Chondrocyte (in vitro differentiated cells): ENCODE measurements around the gene PLA2G2D. TPM values are rescaled to one million over a fixed set of nuclear protein-coding genes. Genes with fewer than 3 reads are reported as not detected.

Experiments used
- DNase-seq: peaks from one replicate; pipeline ENCODE4 v3.0.0; 2021; ENCODE audit warnings: mixed read lengths, low spot score
- H3K27ac Mint-ChIP-seq: one replicate; pipeline ENCODE4 v1.8.0; 2021; ENCODE audit warnings: mild to moderate bottlenecking, moderate library complexity, mixed read lengths; ENCODE audit not compliant: unreplicated experiment
- H3K27me3 Mint-ChIP-seq: 2 replicates; pipeline ENCODE4 v1.8.0; 2021; ENCODE audit warnings: low read depth, mixed read lengths
- H3K36me3 Mint-ChIP-seq: 2 replicates; pipeline ENCODE4 v1.8.0; 2021; ENCODE audit warnings: low read depth, mixed read lengths
- H3K4me1 Mint-ChIP-seq: 2 replicates; pipeline ENCODE4 v1.8.0; 2021; ENCODE audit warnings: low read depth, mild to moderate bottlenecking, mixed read lengths
- H3K4me3 Mint-ChIP-seq: one replicate; pipeline ENCODE4 v1.8.0; 2021; ENCODE audit warnings: mild to moderate bottlenecking, moderate library complexity, mixed read lengths; ENCODE audit not compliant: unreplicated experiment
- H3K9me3 Mint-ChIP-seq: 2 replicates; pipeline ENCODE4 v1.8.0; 2021; ENCODE audit warnings: low read depth, mixed read lengths
- CTCF ChIP-seq: fragments of 200-600 bp; sonication (generic); IDR thresholded peaks from 2 replicates; pipeline ENCODE4 v1.5.0; 2021; ENCODE audit warnings: antibody characterized with exemption, mild to moderate bottlenecking, moderate library complexity
- total RNA-seq: library from RNA; stranded (reverse); gene quantifications from 3 replicates; pipeline ENCODE4 v1.2.1, GENCODE V29; 2021

Gene PLA2G2D
- total RNA-seq, 1 donor from 2014 or later = not detected

- H3K36me3 Mint-ChIP-seq = peaks cover 2% of the 10 kb centered on the region
- H3K4me1 Mint-ChIP-seq = peaks cover 4% of the 10 kb centered on the region
- peaks cover 9% of the 10 kb centered on the region for H3K27me3 Mint-ChIP-seq
- DNase-seq = no peak
- no peak overlapping the region for H3K4me3 Mint-ChIP-seq
- no peak overlapping the region for H3K27ac Mint-ChIP-seq
- peaks cover 17% of the 10 kb centered on the region for H3K9me3 Mint-ChIP-seq
- no peak for TF ChIP-seq CTCF
Measured at GRCh38 chr1:20126806-20127440, 7.6 kb upstream of the PLA2G2D start.

DNA sequence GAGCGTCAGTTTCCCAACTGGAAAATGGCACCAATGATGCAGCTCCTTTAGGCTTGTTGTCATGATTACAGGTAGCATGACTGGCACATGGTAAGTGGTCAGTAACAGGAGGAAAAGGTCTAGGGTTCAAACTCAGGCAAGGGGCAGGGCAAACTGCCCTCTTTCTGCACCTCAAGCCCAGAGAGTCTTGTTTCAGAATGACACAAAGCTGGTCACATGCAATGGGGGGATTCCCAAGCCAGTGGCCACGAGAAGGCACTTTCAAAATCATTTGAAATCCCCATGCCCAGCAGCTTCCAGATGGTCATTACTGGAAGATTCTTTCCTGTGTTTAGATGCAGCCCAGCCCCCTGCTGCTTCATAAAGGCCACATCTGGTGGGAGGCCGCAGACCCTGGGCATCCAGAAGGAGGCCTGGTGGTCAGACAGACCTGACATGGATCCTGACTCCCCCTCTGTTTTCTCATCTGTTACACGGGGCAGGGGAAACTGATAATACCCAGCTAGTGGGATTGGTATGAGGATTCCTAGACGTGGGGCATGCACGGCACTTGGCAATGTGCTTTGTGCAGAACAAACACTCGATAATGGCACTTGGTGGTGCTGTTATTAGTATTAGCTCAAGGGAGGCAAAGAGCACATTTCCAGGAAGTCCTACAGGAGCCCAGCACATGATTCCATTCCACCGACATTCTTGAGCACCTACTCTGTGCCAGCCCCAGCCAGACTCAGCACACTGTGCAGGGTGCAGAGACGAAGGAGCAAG, 6.9 kb upstream of the PLA2G2D start:
- no peak overlapping the region for H3K27ac Mint-ChIP-seq
- H3K27me3 Mint-ChIP-seq = peaks cover 13% of the 10 kb centered on the region
- no peak overlapping the region for H3K4me3 Mint-ChIP-seq
- H3K4me1 Mint-ChIP-seq = peaks cover 4% of the 10 kb centered on the region
- TF ChIP-seq CTCF = no peak
- H3K36me3 Mint-ChIP-seq = peaks cover 2% of the 10 kb centered on the region
- H3K9me3 Mint-ChIP-seq = peaks cover 17% of the 10 kb centered on the region
- no peak for DNase-seq

DNA sequence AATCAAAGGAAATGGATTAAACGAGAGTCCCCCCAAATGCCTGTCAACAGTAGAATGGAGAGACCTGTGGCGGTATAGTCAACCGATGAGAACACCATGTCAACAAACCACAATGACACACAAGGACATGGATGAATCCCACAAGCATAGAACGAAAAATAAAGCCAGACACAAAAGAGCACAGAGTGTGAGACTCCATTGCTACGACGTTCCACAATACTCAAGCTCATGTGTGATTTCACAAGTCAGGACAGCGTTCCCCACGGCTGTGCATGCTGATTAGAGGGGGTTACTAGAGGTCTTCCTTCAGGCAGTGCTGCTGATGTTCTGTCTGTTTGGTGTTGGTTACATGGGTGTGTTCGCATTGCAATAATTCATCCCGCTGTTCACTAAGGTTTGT, 5.8 kb upstream of the PLA2G2D start:
- H3K9me3 Mint-ChIP-seq = peaks cover 13% of the 10 kb centered on the region
- H3K27ac Mint-ChIP-seq = no peak overlapping the region
- peaks cover 2% of the 10 kb centered on the region for H3K36me3 Mint-ChIP-seq
- H3K4me3 Mint-ChIP-seq = no peak overlapping the region
- no peak for DNase-seq
- H3K4me1 Mint-ChIP-seq = peaks cover 4% of the 10 kb centered on the region
- no peak for TF ChIP-seq CTCF
- H3K27me3 Mint-ChIP-seq = peaks cover 21% of the 10 kb centered on the region

GRCh38 chr1:20124456-20125057, 5.2 kb upstream of the PLA2G2D start:
- H3K27ac Mint-ChIP-seq = no peak overlapping the region
- peaks cover 8% of the 10 kb centered on the region for H3K9me3 Mint-ChIP-seq
- no peak for DNase-seq
- TF ChIP-seq CTCF = no peak
- no peak overlapping the region for H3K4me3 Mint-ChIP-seq
- peaks cover under 1% of the 10 kb centered on the region for H3K36me3 Mint-ChIP-seq
- peaks cover 4% of the 10 kb centered on the region for H3K4me1 Mint-ChIP-seq
- peaks cover 25% of the 10 kb centered on the region for H3K27me3 Mint-ChIP-seq

GRCh38 chr1:20123722-20124455, 4.6 kb upstream of the PLA2G2D start:
- Mint-ChIP-seq H3K4me1 (peaks cover 4% of the 10 kb centered on the region), H3K4me3 (no peak overlapping the region), H3K27ac (no peak overlapping the region), H3K36me3 (no peaks in the 10 kb centered on the region), H3K27me3 (peaks cover 27% of the 10 kb centered on the region), H3K9me3 (peaks cover 8% of the 10 kb centered on the region)
- no peak for DNase-seq
- TF ChIP-seq CTCF = no peak
